Measurements from ENCODE around the gene OR1I1.

DNA sequence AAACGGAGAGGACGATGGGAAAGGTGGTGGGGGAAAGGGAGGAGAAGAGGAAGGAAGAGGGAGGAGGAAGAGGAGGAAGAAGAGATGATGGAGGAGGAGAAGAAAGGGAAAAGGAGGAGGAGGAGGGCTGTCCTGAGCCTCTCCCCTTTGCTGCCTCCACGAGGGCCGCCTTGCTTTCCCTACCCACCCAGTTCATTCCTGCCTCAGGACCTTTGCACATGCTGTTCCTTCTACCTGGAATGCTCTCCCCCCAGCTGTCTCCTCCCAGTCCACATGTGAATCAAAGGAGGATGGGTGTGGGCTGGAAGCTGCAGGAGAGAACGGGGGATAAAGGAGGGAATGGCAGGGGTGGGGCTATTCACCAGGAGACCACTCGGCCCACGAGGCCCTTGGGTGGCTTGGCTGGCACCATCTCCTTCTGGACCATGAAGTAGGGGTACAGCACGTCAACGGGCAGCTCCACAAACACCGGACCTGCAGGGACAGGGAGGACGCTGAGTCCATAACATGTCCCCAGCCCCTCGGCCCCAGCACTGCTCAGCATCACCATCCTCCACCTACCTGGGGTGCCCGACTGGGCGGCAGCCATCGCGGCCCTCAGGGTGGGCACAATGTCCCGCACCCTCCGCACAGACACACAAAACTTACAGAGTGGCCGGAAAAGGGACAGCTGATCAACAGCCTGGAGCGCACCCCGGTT lies 40.5 kb downstream of the OR1I1 start:
- TF ChIP-seq, protein P1, sequence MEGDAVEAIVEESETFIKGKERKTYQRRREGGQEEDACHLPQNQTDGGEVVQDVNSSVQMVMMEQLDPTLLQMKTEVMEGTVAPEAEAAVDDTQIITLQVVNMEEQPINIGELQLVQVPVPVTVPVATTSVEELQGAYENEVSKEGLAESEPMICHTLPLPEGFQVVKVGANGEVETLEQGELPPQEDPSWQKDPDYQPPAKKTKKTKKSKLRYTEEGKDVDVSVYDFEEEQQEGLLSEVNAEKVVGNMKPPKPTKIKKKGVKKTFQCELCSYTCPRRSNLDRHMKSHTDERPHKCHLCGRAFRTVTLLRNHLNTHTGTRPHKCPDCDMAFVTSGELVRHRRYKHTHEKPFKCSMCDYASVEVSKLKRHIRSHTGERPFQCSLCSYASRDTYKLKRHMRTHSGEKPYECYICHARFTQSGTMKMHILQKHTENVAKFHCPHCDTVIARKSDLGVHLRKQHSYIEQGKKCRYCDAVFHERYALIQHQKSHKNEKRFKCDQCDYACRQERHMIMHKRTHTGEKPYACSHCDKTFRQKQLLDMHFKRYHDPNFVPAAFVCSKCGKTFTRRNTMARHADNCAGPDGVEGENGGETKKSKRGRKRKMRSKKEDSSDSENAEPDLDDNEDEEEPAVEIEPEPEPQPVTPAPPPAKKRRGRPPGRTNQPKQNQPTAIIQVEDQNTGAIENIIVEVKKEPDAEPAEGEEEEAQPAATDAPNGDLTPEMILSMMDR (IDR thresholded peaks at IDR 0.05), result no peak
- TF ChIP-seq POLR2A (IDR thresholded peaks at IDR 0.05), result no peak
